HG02678 (cell line): Measurements from ENCODE around the gene BANK1.

Experiments
- ATAC-seq: cut with Tn5 transposase; IDR thresholded peaks from one replicate; pipeline ENCODE4 v1.9.1; 2021; ENCODE audit warnings: mild to moderate bottlenecking, moderate library complexity; ENCODE audit not compliant: unreplicated experiment

Gene BANK1

DNA sequence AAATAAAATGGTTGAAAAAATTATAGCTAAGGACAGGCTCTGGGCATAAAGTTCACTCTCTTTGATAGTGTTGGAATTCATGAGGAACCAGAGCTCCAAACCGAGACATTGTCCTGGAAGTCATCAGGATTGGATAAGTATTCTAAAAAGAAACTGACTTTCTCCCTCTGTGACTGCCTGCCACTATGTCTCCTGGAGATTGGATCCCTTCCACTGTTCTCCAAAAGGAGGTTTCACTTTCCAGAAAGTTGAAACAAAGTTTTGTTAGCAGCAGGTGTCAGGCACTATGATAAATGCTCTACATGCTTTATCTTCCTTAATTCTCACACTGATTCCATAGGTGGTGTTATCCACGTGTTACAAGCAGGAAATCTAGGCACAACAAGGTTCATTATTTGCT, 16.8 kb downstream of the BANK1 start:
- peak; percentile 27 for ATAC-seq

- peak; percentile 84 for ATAC-seq
Observed at GRCh38 chr4:101813604-101814003, 23.1 kb downstream of the BANK1 start.

DNA sequence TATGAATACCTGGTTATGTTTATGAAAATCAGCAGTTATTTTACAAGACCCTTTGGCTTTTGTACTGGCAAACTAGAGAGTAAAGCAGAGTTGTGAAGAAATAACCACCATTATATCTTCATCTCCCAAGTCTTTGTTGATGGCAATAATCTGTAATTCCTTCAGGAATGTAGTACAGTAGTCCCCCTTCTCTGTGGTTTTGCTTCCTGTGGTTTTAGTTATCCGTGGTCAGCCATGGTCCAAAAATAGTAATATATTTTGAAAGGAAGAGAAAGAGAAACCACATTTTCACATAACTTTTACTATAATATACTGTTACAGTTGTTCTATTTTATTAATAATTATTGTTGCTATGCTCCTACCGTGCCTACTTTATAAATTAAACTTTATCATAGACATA, 27.8 kb downstream of the BANK1 start:
- no peak for ATAC-seq

GRCh38 chr4:101823864-101824263, 33.3 kb downstream of the BANK1 start:
- no peak for ATAC-seq

DNA sequence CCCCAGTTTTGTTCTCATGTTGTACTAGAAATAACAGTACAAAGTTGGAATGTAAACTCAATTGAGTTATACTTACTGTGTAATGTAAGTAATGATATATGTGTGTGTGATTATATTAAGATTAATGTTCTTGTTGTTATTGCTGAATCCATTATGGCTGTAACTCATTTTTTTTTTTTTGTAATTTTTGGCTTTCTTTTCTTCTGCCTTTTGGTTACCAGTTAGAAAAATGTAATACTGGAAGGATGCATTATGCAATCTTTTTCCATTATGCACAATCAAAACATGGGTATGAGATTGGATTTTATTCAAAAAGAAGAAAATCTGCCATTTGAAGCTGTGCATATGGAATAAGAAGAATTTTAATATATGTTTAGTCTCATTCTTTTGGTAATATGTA, 34.0 kb downstream of the BANK1 start:
- no peak for ATAC-seq

DNA sequence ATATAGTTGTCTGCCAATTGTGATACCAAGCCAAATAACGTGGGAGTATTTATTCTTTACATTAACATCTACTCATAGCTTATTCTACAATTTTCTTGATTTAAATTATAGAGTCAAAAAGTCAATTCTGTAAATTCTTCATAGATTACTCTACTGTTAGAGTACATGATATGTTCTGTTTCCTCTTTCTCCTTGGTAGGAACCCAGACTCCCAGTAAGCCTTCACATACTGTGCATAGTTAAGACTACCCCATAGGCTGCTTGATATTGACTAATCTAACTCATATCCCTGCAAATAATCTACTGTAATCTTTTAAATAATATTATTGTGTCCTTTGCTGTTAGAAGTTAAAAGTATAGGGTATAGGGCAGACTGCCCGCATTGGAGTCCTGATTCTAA, 35.4 kb downstream of the BANK1 start:
- no peak for ATAC-seq

- no peak for ATAC-seq
Observed at GRCh38 chr4:101831816-101832215, 41.3 kb downstream of the BANK1 start.

DNA sequence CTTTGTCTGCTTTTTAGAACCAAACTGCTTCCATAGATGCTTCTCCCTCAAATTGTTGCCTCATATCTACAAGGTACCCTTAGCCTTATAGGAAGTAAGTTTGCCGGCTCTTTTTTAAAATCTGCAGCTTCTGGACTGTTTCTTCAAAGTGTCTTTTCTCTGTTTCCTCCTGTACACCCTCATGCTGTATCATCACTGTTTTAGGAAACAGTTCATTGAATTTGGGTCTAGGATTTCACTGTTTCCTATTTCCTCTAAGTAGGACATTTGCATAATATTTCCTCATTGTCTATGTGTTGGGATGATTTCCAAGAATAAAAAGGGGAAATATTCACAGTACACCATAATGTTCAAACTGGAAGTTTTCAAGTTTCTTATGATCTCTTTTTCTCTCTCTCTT, 43.0 kb downstream of the BANK1 start:
- ATAC-seq, result no peak

- no peak for ATAC-seq
Observed at GRCh38 chr4:101835121-101835904, 44.8 kb downstream of the BANK1 start.

GRCh38 chr4:101843054-101843453, 52.5 kb downstream of the BANK1 start:
- ATAC-seq, result no peak

DNA sequence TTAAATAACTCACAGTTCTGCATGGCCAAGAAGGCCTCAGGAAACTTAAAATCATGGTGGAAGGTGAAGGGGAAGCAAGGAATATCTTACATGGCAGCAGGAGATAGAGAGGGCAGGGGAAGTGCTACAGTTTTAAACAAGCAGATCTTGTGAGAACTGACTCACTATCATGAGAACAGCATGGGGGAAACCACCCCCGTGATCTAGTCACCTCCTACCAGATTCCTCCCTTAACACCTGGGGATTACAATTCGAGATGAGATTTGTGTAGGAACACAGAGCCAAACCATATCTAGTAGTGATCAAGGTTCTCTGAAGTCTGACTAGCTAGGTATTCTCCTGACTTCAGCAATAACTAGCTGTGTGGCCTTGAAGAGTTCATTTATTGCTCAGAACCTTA, 56.0 kb downstream of the BANK1 start:
- no peak for ATAC-seq

DNA sequence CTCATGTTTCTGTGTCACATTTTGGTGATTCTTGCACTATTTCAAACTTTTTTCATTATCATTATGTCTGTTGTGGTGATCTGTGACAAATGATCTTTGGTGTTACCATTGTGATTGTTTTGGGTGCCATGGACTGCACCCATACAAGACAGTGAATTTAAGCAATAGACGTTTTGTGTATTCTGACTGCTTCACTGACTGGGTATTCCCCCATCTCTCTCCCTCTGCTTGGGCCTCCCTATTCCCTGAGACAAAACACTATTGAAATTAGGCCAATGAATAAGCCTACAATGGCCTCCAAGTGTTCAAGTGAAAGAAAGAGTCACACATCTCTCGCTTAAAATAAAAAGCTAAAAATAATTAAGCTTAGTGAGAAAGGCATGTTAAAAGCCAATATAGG, 60.2 kb downstream of the BANK1 start:
- ATAC-seq, result peak; percentile 49

DNA sequence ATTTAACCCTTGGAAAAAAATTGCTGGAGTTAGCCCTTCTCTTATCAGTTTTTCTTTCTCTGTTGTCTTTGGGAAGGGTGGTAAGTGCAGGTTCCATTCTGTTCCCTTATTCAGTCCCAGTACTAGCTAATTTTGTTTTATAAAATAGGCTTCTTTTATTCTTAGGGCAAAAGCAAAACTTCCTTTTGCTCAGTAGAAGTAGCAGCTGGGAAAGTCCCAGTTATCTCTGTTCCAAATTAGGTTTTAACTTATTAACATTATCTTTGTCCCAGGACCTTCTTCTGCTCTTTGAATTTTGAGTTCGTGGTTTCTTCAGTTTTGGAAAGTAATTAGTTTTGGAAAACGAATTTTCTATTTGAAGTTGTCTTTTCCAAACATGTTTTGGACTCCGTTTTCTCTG, 61.1 kb downstream of the BANK1 start:
- peak; percentile 47 for ATAC-seq

- ATAC-seq, result peak; percentile 59
Observed at GRCh38 chr4:101853028-101853427, 62.5 kb downstream of the BANK1 start.

- ATAC-seq, result no peak
Observed at GRCh38 chr4:101853691-101854090, 63.2 kb downstream of the BANK1 start.

DNA sequence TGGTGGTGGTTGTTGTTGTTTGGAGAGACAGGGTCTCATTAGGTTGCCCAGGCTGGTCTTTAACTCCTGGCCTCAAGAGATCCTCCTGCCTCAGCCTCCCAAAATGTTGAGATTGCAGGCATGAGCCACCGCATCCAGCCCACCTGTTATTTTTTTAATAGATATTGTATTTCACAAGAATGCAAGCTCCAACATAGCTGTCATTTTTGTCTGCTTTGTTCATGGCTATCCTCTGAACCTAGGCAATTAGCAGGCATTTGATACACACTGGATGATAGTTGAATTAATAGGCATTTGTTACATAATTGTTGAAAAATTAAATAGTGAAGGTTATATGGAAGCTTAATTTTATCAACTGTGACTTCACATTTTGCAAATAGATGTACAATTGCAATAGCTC, 64.7 kb downstream of the BANK1 start:
- no peak for ATAC-seq

GRCh38 chr4:101856149-101856548, 65.6 kb downstream of the BANK1 start:
- no peak for ATAC-seq

DNA sequence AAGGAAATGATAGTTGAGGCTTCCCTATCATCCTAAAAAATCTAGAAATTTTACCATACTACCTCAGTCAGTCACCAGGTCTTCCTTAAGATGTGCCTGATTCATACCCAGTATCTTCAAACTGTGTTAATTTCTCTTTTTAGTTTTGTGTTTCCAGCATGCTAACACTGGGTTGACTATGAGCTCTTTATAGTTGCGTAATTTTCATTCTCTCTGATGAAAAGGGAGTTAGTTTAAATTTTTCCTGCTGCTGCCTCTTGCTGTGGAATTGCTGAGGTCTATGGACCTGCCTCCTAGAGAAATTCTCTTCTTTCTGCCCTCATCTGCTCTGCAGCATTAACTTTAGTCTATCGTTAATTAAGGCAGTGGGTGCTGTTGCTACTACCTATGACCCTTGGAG, 66.6 kb downstream of the BANK1 start:
- no peak for ATAC-seq

GRCh38 chr4:101858641-101859040, 68.1 kb downstream of the BANK1 start:
- ATAC-seq, result no peak

- peak; percentile 40 for ATAC-seq
Observed at GRCh38 chr4:101862595-101862994, 72.1 kb downstream of the BANK1 start.

- ATAC-seq, result no peak
Observed at GRCh38 chr4:101864660-101865059, 74.1 kb downstream of the BANK1 start.

- no peak for ATAC-seq
Observed at GRCh38 chr4:101865501-101866062, 75.1 kb downstream of the BANK1 start.

GRCh38 chr4:101870874-101871273, 80.3 kb downstream of the BANK1 start:
- ATAC-seq, result no peak
